Measurements from ENCODE around the gene NUF2.

DNA sequence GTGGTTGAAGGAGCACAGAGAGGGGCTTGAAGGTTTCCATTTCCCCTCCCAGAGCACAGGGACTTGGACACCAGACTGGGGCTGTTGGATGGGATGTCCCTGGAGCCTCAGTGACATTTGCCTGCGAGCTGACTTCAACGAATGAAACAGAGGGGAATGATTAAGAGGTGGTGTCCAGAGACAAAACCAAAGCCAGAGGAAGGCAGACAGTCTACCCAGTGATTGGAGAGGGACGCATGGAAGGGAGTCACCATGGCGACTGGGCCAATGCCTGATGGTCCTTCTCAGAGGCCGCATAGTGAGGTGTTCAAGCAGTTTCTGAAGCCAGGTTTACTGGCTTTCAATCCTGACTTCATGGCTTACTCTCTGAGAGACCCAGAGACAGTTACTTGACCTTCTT, 77.2 kb downstream of the NUF2 start:
- TF ChIP-seq, protein P1, sequence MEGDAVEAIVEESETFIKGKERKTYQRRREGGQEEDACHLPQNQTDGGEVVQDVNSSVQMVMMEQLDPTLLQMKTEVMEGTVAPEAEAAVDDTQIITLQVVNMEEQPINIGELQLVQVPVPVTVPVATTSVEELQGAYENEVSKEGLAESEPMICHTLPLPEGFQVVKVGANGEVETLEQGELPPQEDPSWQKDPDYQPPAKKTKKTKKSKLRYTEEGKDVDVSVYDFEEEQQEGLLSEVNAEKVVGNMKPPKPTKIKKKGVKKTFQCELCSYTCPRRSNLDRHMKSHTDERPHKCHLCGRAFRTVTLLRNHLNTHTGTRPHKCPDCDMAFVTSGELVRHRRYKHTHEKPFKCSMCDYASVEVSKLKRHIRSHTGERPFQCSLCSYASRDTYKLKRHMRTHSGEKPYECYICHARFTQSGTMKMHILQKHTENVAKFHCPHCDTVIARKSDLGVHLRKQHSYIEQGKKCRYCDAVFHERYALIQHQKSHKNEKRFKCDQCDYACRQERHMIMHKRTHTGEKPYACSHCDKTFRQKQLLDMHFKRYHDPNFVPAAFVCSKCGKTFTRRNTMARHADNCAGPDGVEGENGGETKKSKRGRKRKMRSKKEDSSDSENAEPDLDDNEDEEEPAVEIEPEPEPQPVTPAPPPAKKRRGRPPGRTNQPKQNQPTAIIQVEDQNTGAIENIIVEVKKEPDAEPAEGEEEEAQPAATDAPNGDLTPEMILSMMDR (IDR thresholded peaks at IDR 0.05; ENCODE audit: low read depth, low read length) = no peak
- TF ChIP-seq POLR2A (IDR thresholded peaks at IDR 0.05; ENCODE audit: extremely low read depth, insufficient read length) = no peak
